H9 (cell line): ENCODE results near the gene MPC1. TPM values are rescaled to one million over a fixed set of nuclear protein-coding genes. Genes with fewer than 3 reads are reported as not detected.

ENCODE experiments used
- DNase-seq: peaks from one replicate; pipeline ENCODE4 v3.0.0-alpha.2; 2017
- H2AFZ ChIP-seq: one replicate; pipeline ENCODE4 v1.6.1; 2013; ENCODE audit warnings: mild to moderate bottlenecking, low read length, control low read depth, moderate library complexity
- H2AK5ac ChIP-seq: 2 replicates; pipeline ENCODE4 v1.6.1; 2013; ENCODE audit warnings: low read length, control low read depth, mixed read lengths; ENCODE audit not compliant: insufficient read length
- H2BK120ac ChIP-seq: one replicate; pipeline ENCODE4 v1.6.1; 2013; ENCODE audit warnings: low read depth, mild to moderate bottlenecking, low read length, control low read depth, inconsistent platforms; ENCODE audit not compliant: poor library complexity, severe bottlenecking
- H2BK12ac ChIP-seq: 2 replicates; pipeline ENCODE4 v1.6.1; 2013; ENCODE audit warnings: low read length, control low read depth, mixed read lengths, low read depth; ENCODE audit not compliant: insufficient read length
- H2BK15ac ChIP-seq: 2 replicates; pipeline ENCODE4 v1.6.1; 2013; ENCODE audit warnings: low read depth, low read length, control low read depth
- H2BK20ac ChIP-seq: one replicate; pipeline ENCODE4 v1.6.1; 2013; ENCODE audit warnings: low read depth, mild to moderate bottlenecking, low read length, control low read depth, inconsistent platforms; ENCODE audit not compliant: poor library complexity, severe bottlenecking
- H2BK5ac ChIP-seq: 2 replicates; pipeline ENCODE4 v1.6.1; 2013; ENCODE audit warnings: low read length, control low read depth, mixed read lengths; ENCODE audit not compliant: insufficient read length
- H3K14ac ChIP-seq: 2 replicates; pipeline ENCODE4 v1.6.1; 2013; ENCODE audit warnings: low read length, control low read depth; ENCODE audit not compliant: insufficient read depth
- H3K18ac ChIP-seq: 2 replicates; pipeline ENCODE4 v1.6.1; 2013; ENCODE audit warnings: low read depth, mild to moderate bottlenecking, mixed read lengths, low read length, control low read depth; ENCODE audit not compliant: insufficient read length
- H3K23ac ChIP-seq: 2 replicates; pipeline ENCODE4 v1.6.1; 2013; ENCODE audit warnings: low read length, control low read depth, mixed read lengths, low read depth; ENCODE audit not compliant: insufficient read length
- H3K23me2 ChIP-seq: 2 replicates; pipeline ENCODE4 v1.6.1; 2013; ENCODE audit warnings: low read depth, mild to moderate bottlenecking, mixed read lengths, low read length, control low read depth; ENCODE audit not compliant: insufficient read length, poor library complexity, severe bottlenecking
- H3K27ac ChIP-seq: 2 replicates; pipeline ENCODE4 v1.5.1; 2013; ENCODE audit warnings: low read length, control low read depth, mixed read lengths, low read depth; ENCODE audit not compliant: insufficient read length
- H3K27me3 ChIP-seq: 2 replicates; pipeline ENCODE4 v1.6.1; 2013; ENCODE audit warnings: low read length, control low read depth, inconsistent platforms; ENCODE audit not compliant: insufficient read depth
- H3K4ac ChIP-seq: 2 replicates; pipeline ENCODE4 v1.6.1; 2013; ENCODE audit warnings: low read depth, mild to moderate bottlenecking, control low read depth, inconsistent platforms, low read length, moderate library complexity
- H3K4me1 ChIP-seq: 2 replicates; pipeline ENCODE4 v1.6.1; 2013; ENCODE audit warnings: low read length, control low read depth, inconsistent platforms; ENCODE audit not compliant: insufficient read depth
- H3K4me2 ChIP-seq: 2 replicates; pipeline ENCODE4 v1.6.1; 2013; ENCODE audit warnings: low read length, control low read depth, mixed read lengths; ENCODE audit not compliant: insufficient read length, insufficient read depth
- H3K56ac ChIP-seq: 2 replicates; pipeline ENCODE4 v1.6.1; 2013; ENCODE audit warnings: low read depth, mild to moderate bottlenecking, mixed read lengths, low read length, control low read depth; ENCODE audit not compliant: insufficient read length
- H3K79me1 ChIP-seq: 2 replicates; pipeline ENCODE4 v1.6.1; 2013; ENCODE audit warnings: low read depth, mild to moderate bottlenecking, moderate library complexity, low read length, control low read depth, inconsistent platforms; ENCODE audit not compliant: insufficient read depth, poor library complexity, severe bottlenecking
- H3K79me2 ChIP-seq: 2 replicates; pipeline ENCODE4 v1.6.1; 2013; ENCODE audit warnings: low read length, control low read depth, inconsistent platforms; ENCODE audit not compliant: insufficient read depth
- H3K9ac ChIP-seq: 2 replicates; pipeline ENCODE4 v1.6.1; 2013; ENCODE audit warnings: low read length, control low read depth, mixed read lengths; ENCODE audit not compliant: insufficient read length; ENCODE audit errors: extremely low read depth
- H3K9me3 ChIP-seq: one replicate; pipeline ENCODE4 v1.6.1; 2013; ENCODE audit warnings: low read depth, low read length, inconsistent platforms; ENCODE audit not compliant: control insufficient read depth
- H3T11ph ChIP-seq: one replicate; pipeline ENCODE4 v1.6.1; 2013; ENCODE audit warnings: mild to moderate bottlenecking, low read length, control low read depth, inconsistent platforms
- H4K20me1 ChIP-seq: one replicate; pipeline ENCODE4 v1.6.1; 2013; ENCODE audit not compliant: control insufficient read depth, insufficient read length, insufficient read depth
- H4K5ac ChIP-seq: 2 replicates; pipeline ENCODE4 v1.6.1; 2013; ENCODE audit warnings: low read depth, mild to moderate bottlenecking, mixed read lengths, low read length, control low read depth; ENCODE audit not compliant: insufficient read length
- H4K8ac ChIP-seq: replicated peaks from 2 replicates; pipeline ENCODE4 v1.6.1; 2013; ENCODE audit warnings: low read length, control low read depth, mixed read lengths, low read depth; ENCODE audit not compliant: insufficient read length
- H4K91ac ChIP-seq: 2 replicates; pipeline ENCODE4 v1.6.1; 2013; ENCODE audit warnings: low read depth, mild to moderate bottlenecking, moderate library complexity, mixed read lengths, low read length, control low read depth; ENCODE audit not compliant: insufficient read length
- H3K27ac Mint-ChIP-seq, 3 experiments: 2 replicates in 2 of 3; 3 replicates in 1 of 3; pipeline ENCODE4 v1.8.0; 2020 to 2021; ENCODE audit warnings: mixed read lengths in 3 of 3, mild to moderate bottlenecking in 1 of 3, moderate library complexity in 1 of 3
- H3K27me3 Mint-ChIP-seq: 2 replicates; pipeline ENCODE4 v1.8.0; 2021; ENCODE audit warnings: low read depth, mild to moderate bottlenecking, moderate library complexity, mixed read lengths
- H3K36me3 Mint-ChIP-seq, 3 experiments: 2 replicates in 2 of 3; 3 replicates in 1 of 3; pipeline ENCODE4 v1.8.0; 2020 to 2021; ENCODE audit warnings: low read depth in 3 of 3, mixed read lengths in 3 of 3; ENCODE audit not compliant: insufficient read depth in 1 of 3
- H3K4me1 Mint-ChIP-seq, 2 experiments: 2 replicates each; pipeline ENCODE4 v1.8.0; 2020; ENCODE audit warnings: mixed read lengths in 2 of 2
- H3K4me3 Mint-ChIP-seq, 2 experiments: 2 replicates in 1 of 2; 3 replicates in 1 of 2; pipeline ENCODE4 v1.8.0; 2020 to 2021; ENCODE audit warnings: mild to moderate bottlenecking in 2 of 2, mixed read lengths in 2 of 2, moderate library complexity in 1 of 2
- H3K9me3 Mint-ChIP-seq, 2 experiments: 2 replicates in 1 of 2; 3 replicates in 1 of 2; pipeline ENCODE4 v1.8.0; 2020; ENCODE audit warnings: mild to moderate bottlenecking in 2 of 2, mixed read lengths in 2 of 2, moderate library complexity in 1 of 2
- CTCF ChIP-seq: fragments of 200-600 bp; sonication (generic); conservative IDR thresholded peaks from 3 replicates; pipeline ENCODE4 v1.8.0; 2021; ENCODE audit warnings: antibody characterized with exemption, mild to moderate bottlenecking
- WGBS: extraction: QIAGEN DNeasy Blood & Tissue Kit; methylation state at CpG from one replicate; pipeline ENCODE4 v1.1.7; 2013; ENCODE audit warnings: missing lambda C conversion rate, low lambda C conversion rate, mixed read lengths; ENCODE audit not compliant: insufficient read length; ENCODE audit errors: extremely low coverage; 5-methylcytosine and 5-hydroxymethylcytosine counted together
- total RNA-seq: library from RNA; stranded (reverse); gene quantifications from 2 replicates; pipeline ENCODE4 v1.2.1, GENCODE V29; 2021

The MPC1 gene
- total RNA-seq, 1 experiment from 2014 or later, result 10.0 TPM

GRCh38 chr6:166336847-166337246, 45.9 kb downstream of the MPC1 start:
- Histone ChIP-seq H2BK120ac (no peak overlapping the region), H4K8ac (no peak overlapping the region), H3K9ac (no peak overlapping the region), H2BK5ac (no peak overlapping the region), H2BK20ac (no peak overlapping the region), H3K27me3 (no peaks in the 10 kb centered on the region), H4K20me1 (no peaks in the 10 kb centered on the region), H2AFZ (no peak overlapping the region), H3K18ac (no peak overlapping the region), H3K79me2 (peaks cover 59% of the 10 kb centered on the region), H3K4me1 (no peaks in the 10 kb centered on the region; the same call in 1 of the 2 replicates), H2BK12ac (no peak overlapping the region), H3K56ac (no peak overlapping the region), H3K23ac (no peak overlapping the region), H3K9me3 (no peaks in the 10 kb centered on the region), H3K4ac (no peak overlapping the region), H3K79me1 (peaks cover 31% of the 10 kb centered on the region), H2BK15ac (no peak overlapping the region), H2AK5ac (no peak overlapping the region), H3K23me2 (peaks cover 4% of the 10 kb centered on the region), H3K27ac (no peak overlapping the region), H3T11ph (no peak overlapping the region), H4K5ac (no peak overlapping the region), H3K14ac (no peak overlapping the region), H4K91ac (no peak overlapping the region), H3K4me2 (no peak overlapping the region)
- Mint-ChIP-seq H3K27ac (no peak overlapping the region), H3K4me1 (peaks cover 18 to 24% of the 10 kb centered on the region in 2 experiments), H3K4me3 (no peak overlapping the region), H3K27me3 (no peaks in the 10 kb centered on the region), H3K9me3 (no peaks in the 10 kb centered on the region; a peak in 1 of 5 replicates), H3K36me3 (peaks cover 14 to 40% (median 19%) of the 10 kb centered on the region in 3 experiments)
- WGBS, result no CpG with 5 or more reads among the region's 3 CpGs
- no peak for TF ChIP-seq CTCF
- DNase-seq, result no peak
